Pancreas (tissue), 10 donors: ENCODE results near the gene OSBPL5. TPM values are rescaled to one million over a fixed set of nuclear protein-coding genes. Genes with fewer than 3 reads are reported as not detected.
"Not testable (repeated sequence)": the region's sequence is repeated elsewhere in the genome, so short reads cannot be mapped to it uniquely, and the experiment has no call there.

Source experiments
- ATAC-seq, 4 donors: fragments of 200-7000 bp; cut with Tn5 transposase; one replicate each; pipeline versions ENCODE4 v1.8.0 to v1.9.1; 2020; ENCODE audit warnings: mild to moderate bottlenecking in 4 of 4, moderate library complexity in 4 of 4
- DNase-seq, 6 donors: peaks; one replicate each; pipeline ENCODE4 v3.0.0-alpha.2; 2020
- FAIRE-seq: peaks from 2 replicates; lab custom pipeline; 2012; peaks lifted over from hg19 to GRCh38; lab: Jason Lieb, UNC
- H3K27ac ChIP-seq, 4 donors: fragments of 200-600 bp; sonication (generic); 1 replicate in 3 of 4; 2 replicates in 1 of 4; pipeline versions ENCODE4 v1.5.0 to v1.8.0; 2020
- H3K27me3 ChIP-seq, 4 donors: fragments of 200-600 bp; one replicate each; pipeline ENCODE4 v1.8.0; 2021
- H3K36me3 ChIP-seq, 3 donors: fragments of 200-600 bp; sonication (generic) in 1 of 3; one replicate each; pipeline versions ENCODE4 v1.5.0 to v1.8.0; 2020 to 2021
- H3K4me1 ChIP-seq, 3 donors: fragments of 200-600 bp; one replicate each; pipeline ENCODE4 v1.8.0; 2021
- H3K4me3 ChIP-seq, 4 donors: fragments of 200-600 bp; sonication (generic) in 2 of 4; one replicate each; pipeline versions ENCODE4 v1.5.0 to v1.8.0; 2020 to 2021
- H3K9me3 ChIP-seq, 4 donors: fragments of 200-600 bp; one replicate each; pipeline ENCODE4 v1.8.0; 2021
- WGBS, 2 donors: extraction: QIAGEN DNeasy Blood & Tissue Kit; methylation state at CpG; one replicate each; pipeline ENCODE4 v1.1.7; 2013; 5-methylcytosine and 5-hydroxymethylcytosine counted together
- intact Hi-C, 3 donors: fragments of 100-400 bp; cut with DNase I; formaldehyde crosslinking; loops; one replicate each; pipeline versions ENCODE4 v1.11.1 to v1.14.2; 2022
- polyA plus RNA-seq, 2 donors: library from polyadenylated mRNA; stranded (reverse); fragments of 200-250 nt; gene quantifications; one replicate each; pipeline ENCODE4 v1.2.3, GENCODE V29; 2013
- total RNA-seq, 6 donors: library from RNA; stranded (reverse); fragmentation: NEBNext Ultra II Directional in 4 of 6; extraction: Animal tissue kit (Norgen Biotek cat#: 25700) in 4 of 6; gene quantifications; one replicate each; pipeline versions ENCODE4 v1.2.1 to v1.2.4, GENCODE V29; 2021 to 2023
- TF ChIP-seq, protein P1 (sequence below), 4 donors: fragments of 200-600 bp; sonication (generic) in 3 of 4; IDR thresholded peaks; one replicate each; pipeline versions ENCODE4 v1.5.0 to v1.8.0; 2021; ENCODE audit warnings: antibody characterized with exemption in 4 of 4
- donor health status: healthy with polysubstance abuse.
- donor health status: DM: no; HTN: no; CAD: no; lungs with moderate emphysema.
- donor health status: DM: no; HTN: no; CAD: no.
- donor health status: control.
- donor health status: control.
- donor health status: Bipolar disorder and iron deficiency.
- donor health status: DM: yes; HTN: yes; CAD: no.
- donor health status: DM: no; HTN: no; CAD: no.
- donor health status: DM: no; HTN: no; CAD: no.
- donor health status: DM: yes; HTN: yes; CAD: no.

Gene OSBPL5
- total and polyA plus RNA-seq, 8 donors: 9.8 to 16.7 (median 11.8) TPM

DNA sequence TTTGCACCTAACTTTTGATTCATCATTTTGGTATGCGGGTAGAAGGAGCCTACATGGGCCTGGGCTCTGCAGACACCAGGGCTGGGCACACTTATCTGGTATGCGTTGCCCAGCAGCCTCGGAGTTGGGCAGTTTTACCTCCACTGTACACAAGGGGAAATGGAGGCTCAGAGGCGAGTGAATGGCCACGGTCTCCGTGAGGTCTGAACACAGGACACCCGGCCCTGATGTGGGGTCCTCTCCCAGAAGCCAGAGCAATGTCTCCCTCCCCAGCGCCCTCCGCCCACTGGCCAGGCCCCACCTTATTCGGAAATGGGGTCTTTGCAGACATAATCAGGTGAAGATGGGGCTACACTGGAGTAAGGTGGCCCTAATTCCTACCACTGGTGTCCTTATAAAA is 43.7 kb downstream of the OSBPL5 start:
- Histone ChIP-seq H3K27ac (no peak overlapping the region), H3K4me1 (no peaks in the 10 kb centered on the region), H3K4me3 (no peak overlapping the region), H3K9me3 (no peaks in the 10 kb centered on the region), H3K27me3 (no peaks in the 10 kb centered on the region), H3K36me3 (no peaks in the 10 kb centered on the region)
- intact Hi-C loops: no loop called here
- FAIRE-seq: no peak
- ATAC-seq: no peak
- TF ChIP-seq, protein P1, sequence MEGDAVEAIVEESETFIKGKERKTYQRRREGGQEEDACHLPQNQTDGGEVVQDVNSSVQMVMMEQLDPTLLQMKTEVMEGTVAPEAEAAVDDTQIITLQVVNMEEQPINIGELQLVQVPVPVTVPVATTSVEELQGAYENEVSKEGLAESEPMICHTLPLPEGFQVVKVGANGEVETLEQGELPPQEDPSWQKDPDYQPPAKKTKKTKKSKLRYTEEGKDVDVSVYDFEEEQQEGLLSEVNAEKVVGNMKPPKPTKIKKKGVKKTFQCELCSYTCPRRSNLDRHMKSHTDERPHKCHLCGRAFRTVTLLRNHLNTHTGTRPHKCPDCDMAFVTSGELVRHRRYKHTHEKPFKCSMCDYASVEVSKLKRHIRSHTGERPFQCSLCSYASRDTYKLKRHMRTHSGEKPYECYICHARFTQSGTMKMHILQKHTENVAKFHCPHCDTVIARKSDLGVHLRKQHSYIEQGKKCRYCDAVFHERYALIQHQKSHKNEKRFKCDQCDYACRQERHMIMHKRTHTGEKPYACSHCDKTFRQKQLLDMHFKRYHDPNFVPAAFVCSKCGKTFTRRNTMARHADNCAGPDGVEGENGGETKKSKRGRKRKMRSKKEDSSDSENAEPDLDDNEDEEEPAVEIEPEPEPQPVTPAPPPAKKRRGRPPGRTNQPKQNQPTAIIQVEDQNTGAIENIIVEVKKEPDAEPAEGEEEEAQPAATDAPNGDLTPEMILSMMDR (IDR thresholded peaks at IDR 0.05): no peak
- WGBS, 2 donors: 93 to 94% methylated on average over 10 of the region's 10 CpGs
- peak in 2 of 6 donors; percentile 5 to 55 for DNase-seq

DNA sequence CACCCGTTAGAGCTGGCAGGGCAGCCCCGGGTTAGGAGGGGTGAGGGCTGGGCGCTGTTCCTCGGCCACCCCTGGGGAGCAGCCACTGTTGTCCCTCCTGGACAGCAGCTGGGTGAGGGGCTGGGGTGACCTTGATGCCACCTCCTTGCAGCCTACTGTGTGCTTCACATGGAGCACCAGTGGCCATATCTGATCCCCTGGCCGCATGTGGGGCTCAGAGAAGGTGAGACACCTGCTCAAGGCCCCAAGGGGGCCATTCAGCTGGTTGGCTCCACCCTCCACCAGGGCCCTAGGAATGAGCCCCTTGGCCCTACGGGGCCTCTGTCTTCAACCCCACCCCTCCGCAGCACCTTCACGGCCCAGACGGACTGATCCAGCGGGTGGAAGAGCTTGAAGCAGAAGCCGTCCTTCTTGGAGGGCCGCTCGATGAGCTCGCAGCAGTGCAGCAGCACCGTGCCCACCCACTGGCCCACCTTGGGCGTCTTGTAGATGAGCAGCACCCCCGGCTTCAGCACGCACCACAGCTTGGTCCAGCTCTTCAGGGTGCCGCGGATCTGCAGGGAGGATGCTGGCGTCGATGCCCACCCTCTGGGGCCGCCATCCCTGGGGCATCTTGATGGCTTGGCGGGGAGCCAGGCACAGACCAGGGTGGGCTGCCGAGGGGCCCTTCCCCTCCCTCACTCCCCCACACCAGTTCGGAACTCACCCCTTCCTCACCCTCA is 44.9 kb downstream of the OSBPL5 start:
- Histone ChIP-seq H3K27ac (no peak overlapping the region), H3K4me1 (no peaks in the 10 kb centered on the region), H3K4me3 (no peak overlapping the region), H3K9me3 (no peaks in the 10 kb centered on the region), H3K27me3 (no peaks in the 10 kb centered on the region), H3K36me3 (no peaks in the 10 kb centered on the region)
- no peak for ATAC-seq
- TF ChIP-seq, protein P1 (IDR thresholded peaks at IDR 0.05): no peak
- WGBS, 2 donors: 91 to 93% methylated on average over 24 to 26 of the region's 26 CpGs
- no peak for FAIRE-seq
- intact Hi-C loops: no loop called here
- peak in 3 of 6 donors; percentile 9 to 66 (median 38) for DNase-seq

DNA sequence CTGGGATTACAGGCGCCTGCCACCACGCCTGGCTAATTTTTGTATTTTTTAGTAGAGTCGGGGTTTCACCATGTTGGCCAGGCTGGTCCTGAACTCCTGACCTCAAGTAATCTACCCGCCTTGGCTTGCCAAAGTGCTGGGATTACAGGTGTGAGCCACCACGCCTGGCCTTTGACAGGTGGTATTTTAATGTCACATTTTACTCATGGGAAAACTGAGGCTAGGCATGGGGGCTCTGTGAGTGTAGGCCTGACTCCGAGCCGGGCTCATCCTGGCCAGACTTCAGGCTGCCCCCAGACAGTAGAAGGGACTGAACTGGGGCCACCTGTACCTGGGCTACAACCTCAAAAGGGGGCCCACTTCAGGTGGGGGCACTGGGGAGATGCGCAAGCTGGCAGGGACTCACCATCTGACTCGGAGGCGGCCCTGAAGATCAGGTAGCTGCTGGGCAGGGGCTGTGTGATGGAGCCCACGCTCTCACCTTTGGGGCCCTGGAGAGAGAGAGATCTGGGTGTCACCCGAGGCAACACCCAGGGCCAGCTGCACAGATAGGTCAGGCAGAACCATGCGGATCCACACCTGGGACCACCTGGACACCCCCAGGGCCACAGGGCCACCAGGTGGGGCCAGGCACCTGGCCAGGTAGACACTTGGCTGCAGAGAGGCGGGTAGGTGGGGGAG is 45.8 kb downstream of the OSBPL5 start:
- intact Hi-C loops: no loop called here
- Histone ChIP-seq H3K27me3 (no peaks in the 10 kb centered on the region), H3K4me1 (no peaks in the 10 kb centered on the region), H3K36me3 (no peaks in the 10 kb centered on the region), H3K27ac (no peak overlapping the region), H3K4me3 (no peak overlapping the region), H3K9me3 (no peaks in the 10 kb centered on the region)
- no peak for FAIRE-seq
- DNase-seq: peak in 1 of 6 donors; percentile 6
- TF ChIP-seq, protein P1 (IDR thresholded peaks at IDR 0.05): no peak
- ATAC-seq: no peak
- 96 to 99% methylated on average over 13 to 14 of the region's 14 CpGs for WGBS, 2 donors

DNA sequence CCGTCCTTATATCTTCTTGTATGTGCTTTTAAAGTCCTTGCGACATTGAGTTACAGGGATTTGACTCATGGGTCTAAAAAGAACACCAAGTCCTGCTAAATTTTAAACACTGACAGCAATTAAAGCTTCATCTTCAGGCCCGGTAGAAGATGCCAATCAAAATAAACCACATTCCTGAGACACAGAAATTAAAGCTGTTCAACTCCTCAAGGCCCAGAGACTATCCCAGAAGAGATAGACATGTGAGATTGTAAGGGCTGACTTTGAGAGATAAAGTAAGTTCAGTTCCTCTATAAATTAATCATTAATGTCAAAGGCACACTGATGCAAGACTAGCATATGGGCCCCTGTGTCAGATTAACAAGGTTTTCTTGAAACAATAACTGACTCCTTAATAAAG is 49.8 kb downstream of the OSBPL5 start:
- Histone ChIP-seq H3K9me3 (no peaks in the 10 kb centered on the region), H3K36me3 (no peaks in the 10 kb centered on the region), H3K4me3 (no peak overlapping the region), H3K4me1 (no peaks in the 10 kb centered on the region), H3K27ac (no peak overlapping the region), H3K27me3 (no peaks in the 10 kb centered on the region)
- FAIRE-seq (no peak), DNase-seq (no peak), ATAC-seq (no peak)
- WGBS, 2 donors: 91 to 96% methylated on average over 3 of the region's 3 CpGs
- intact Hi-C loops: no loop called here
- TF ChIP-seq, protein P1 (IDR thresholded peaks at IDR 0.05): no peak

DNA sequence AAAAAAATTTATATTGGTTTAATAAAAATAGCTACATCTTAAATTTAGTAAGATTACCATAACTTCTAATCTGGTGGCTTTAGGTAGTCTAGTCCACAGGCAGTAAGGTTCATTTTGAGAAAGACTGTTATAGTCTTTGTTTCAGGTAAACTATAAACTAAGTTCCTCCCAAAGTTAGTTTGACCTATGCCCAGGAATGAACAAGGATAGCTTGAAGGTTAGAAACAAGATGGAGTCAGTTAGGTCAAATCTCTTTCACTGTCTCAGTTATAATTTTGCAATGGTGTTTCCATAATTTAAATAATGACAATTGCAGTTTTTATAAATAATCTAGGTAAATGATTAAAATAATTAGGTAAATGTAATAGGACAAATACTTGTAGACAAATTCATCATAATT is 51.4 kb downstream of the OSBPL5 start:
- H3K36me3 ChIP-seq, intact Hi-C loops, DNase-seq, H3K4me3 ChIP-seq, H3K27ac ChIP-seq, H3K9me3 ChIP-seq, H3K27me3 ChIP-seq, ATAC-seq, H3K4me1 ChIP-seq: not testable (repeated sequence)
- FAIRE-seq: peak; percentile 77
